ENCODE data around the gene TMTC2. TPM values are rescaled to one million over a fixed set of nuclear protein-coding genes. Genes with fewer than 3 reads are reported as not detected.

TMTC2 gene
- total RNA-seq, 1 donor from 2014 or later = 31.4 TPM

DNA sequence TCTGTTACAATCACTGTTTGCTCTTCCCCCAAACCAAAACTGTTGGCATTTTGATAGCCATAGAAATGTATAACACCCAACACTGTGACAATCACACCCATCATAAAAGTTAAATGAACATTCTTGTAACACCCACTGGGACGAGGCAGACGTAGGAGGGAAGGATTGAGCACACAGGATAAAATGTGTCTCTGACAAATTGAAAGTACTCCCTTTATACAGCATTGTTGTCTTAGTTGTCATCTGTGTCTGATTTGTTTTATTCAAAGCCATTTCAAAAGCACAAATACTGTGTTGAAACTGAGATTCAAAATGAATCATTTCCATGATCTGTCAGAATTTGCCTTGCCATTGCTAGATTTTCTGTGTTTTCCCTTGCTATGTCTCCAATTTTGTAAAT lies 436.3 kb downstream of the TMTC2 start:
- Histone ChIP-seq H3K27ac (no peak overlapping the region), H3K4me3 (no peak overlapping the region), H3K36me3 (no peaks in the 10 kb centered on the region), H3K4me1 (no peaks in the 10 kb centered on the region), H3K9me3 (no peaks in the 10 kb centered on the region), H3K27me3 (ENCODE audit: low read depth) (no peaks in the 10 kb centered on the region)
- TF ChIP-seq, protein P1, sequence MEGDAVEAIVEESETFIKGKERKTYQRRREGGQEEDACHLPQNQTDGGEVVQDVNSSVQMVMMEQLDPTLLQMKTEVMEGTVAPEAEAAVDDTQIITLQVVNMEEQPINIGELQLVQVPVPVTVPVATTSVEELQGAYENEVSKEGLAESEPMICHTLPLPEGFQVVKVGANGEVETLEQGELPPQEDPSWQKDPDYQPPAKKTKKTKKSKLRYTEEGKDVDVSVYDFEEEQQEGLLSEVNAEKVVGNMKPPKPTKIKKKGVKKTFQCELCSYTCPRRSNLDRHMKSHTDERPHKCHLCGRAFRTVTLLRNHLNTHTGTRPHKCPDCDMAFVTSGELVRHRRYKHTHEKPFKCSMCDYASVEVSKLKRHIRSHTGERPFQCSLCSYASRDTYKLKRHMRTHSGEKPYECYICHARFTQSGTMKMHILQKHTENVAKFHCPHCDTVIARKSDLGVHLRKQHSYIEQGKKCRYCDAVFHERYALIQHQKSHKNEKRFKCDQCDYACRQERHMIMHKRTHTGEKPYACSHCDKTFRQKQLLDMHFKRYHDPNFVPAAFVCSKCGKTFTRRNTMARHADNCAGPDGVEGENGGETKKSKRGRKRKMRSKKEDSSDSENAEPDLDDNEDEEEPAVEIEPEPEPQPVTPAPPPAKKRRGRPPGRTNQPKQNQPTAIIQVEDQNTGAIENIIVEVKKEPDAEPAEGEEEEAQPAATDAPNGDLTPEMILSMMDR (IDR thresholded peaks at IDR 0.05) = no peak
- no peak for DNase-seq
- no peak for ATAC-seq
- intact Hi-C loops (cut with DNase I) = no loop called here

DNA sequence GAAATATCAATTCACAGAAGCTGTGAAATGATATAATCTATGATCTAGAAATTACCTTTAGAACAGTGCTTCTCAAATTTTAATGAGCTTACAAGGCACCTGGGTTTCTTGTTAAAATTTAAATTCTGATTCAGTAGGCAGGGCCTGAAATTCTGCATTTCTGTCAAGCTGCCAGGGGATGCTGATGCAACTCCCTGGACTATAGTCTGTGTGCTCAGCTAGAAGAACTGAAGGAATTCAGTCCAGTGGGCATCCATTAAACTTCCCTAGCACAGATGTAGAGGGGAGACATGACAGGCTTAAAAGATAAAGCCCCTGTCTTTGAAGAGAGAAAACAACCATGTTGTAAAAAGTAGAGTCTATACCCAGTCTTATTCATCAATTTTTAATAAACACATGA lies 441.8 kb downstream of the TMTC2 start:
- H3K4me1 ChIP-seq = peaks cover 3% of the 10 kb centered on the region
- H3K9me3 ChIP-seq = no peaks in the 10 kb centered on the region
- no peak for DNase-seq
- no peak overlapping the region for H3K27ac ChIP-seq
- no peaks in the 10 kb centered on the region for H3K27me3 ChIP-seq (ENCODE audit: low read depth)
- H3K36me3 ChIP-seq = peaks cover 9% of the 10 kb centered on the region
- TF ChIP-seq, protein P1 (IDR thresholded peaks at IDR 0.05) = no peak
- intact Hi-C loops (cut with DNase I) = no loop called here
- no peak for ATAC-seq
- no peak overlapping the region for H3K4me3 ChIP-seq

DNA sequence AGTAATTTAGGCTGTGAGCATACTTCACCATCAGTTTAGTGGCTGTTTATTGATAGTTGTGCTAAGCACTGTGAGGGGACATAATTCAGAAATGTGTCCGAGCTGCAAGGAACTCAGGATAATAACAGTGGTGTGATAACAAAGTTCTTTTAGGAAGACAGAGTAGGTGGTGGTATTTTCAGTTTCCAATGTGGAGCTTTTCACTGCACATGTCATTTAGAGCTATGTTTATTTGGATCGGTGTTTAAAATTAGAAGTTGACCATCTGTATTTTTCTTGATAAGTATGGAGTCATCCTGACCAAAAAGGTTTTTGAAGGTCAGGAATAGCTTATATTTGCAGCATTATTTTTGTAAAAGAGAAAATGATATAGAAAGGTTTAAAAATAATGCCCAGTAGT lies 443.5 kb downstream of the TMTC2 start:
- intact Hi-C loops (cut with DNase I) = no loop called here
- H3K36me3 ChIP-seq = peaks cover 9% of the 10 kb centered on the region
- no peaks in the 10 kb centered on the region for H3K9me3 ChIP-seq
- no peak overlapping the region for H3K4me3 ChIP-seq
- peaks cover 3% of the 10 kb centered on the region for H3K4me1 ChIP-seq
- ATAC-seq (no peak), DNase-seq (no peak)
- TF ChIP-seq, protein P1 (IDR thresholded peaks at IDR 0.05) = no peak
- no peaks in the 10 kb centered on the region for H3K27me3 ChIP-seq (ENCODE audit: low read depth)
- no peak overlapping the region for H3K27ac ChIP-seq

DNA sequence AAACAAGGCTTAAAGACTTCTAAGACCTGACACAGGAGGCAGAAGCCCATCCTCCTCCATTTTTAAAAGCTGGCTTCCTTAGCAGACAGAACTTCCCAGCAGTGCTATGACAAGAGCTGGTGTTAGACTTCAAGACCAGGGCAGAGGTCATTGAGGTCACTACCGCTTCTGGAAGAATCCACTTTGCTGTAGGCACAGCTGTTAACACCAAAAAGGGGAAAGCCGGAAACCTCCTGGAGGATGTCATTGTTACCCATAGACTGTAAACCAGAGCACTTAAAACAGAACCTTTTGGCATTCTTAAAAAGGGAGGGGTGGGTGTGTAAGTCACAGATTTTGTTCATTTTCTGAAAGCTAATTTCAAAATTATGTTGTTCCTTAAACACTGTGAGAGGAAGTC lies 445.7 kb downstream of the TMTC2 start:
- ATAC-seq = no peak
- Histone ChIP-seq H3K4me3 (no peak overlapping the region), H3K4me1 (peaks cover 3% of the 10 kb centered on the region), H3K27ac (no peak overlapping the region), H3K9me3 (no peaks in the 10 kb centered on the region), H3K27me3 (ENCODE audit: low read depth) (no peaks in the 10 kb centered on the region), H3K36me3 (peaks cover 9% of the 10 kb centered on the region)
- no peak for DNase-seq
- intact Hi-C loops (cut with DNase I) = no loop called here
- TF ChIP-seq, protein P1 (IDR thresholded peaks at IDR 0.05) = no peak

DNA sequence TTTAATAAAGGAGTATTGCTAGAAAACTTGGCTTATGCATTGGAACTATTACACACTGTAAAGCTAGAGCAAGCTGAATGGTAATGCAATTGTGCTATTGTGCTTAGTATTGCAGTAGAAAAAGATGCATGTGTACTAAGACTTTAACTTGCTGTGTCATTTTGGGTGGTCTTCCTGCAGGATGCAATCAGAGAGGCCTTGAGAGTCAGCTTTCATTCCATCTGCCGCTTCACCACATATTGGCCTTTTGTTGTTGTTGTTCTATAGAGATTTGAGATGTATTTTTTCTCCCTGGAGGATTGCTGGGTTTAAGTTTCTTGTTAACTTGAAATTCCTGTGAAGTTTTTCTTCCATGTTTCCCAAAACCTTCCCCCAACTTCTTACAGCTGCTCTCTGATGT lies 449.7 kb downstream of the TMTC2 start:
- ATAC-seq (no peak), DNase-seq (no peak)
- H3K4me1 ChIP-seq = no peaks in the 10 kb centered on the region
- H3K27me3 ChIP-seq (ENCODE audit: low read depth) = no peaks in the 10 kb centered on the region
- intact Hi-C loops (cut with DNase I) = no loop called here
- no peak overlapping the region for H3K27ac ChIP-seq
- H3K4me3 ChIP-seq = no peak overlapping the region
- H3K9me3 ChIP-seq = no peaks in the 10 kb centered on the region
- TF ChIP-seq, protein P1 (IDR thresholded peaks at IDR 0.05) = no peak
- H3K36me3 ChIP-seq = peaks cover 9% of the 10 kb centered on the region

DNA sequence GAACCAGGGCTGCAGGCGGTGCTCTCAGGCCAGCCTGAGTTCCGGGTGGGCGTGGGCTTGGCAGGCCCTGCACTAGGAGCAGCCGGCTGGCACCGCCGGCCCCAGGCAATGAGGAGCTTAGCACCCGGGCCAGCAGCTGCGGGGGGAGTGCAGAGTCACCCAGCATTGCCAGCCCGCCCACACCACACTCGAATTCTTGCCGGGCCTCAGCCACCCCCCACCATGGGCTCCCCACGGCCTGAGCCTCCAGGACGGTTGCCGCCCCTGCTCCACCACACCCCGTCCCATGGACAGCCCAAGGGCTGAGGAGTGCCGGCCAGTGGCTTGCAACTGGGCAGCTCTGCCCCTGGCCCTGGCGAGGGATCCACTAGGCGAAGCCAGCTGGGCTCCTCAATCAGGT lies 453.4 kb downstream of the TMTC2 start:
- H3K36me3 ChIP-seq = no peaks in the 10 kb centered on the region
- intact Hi-C loops (cut with DNase I) = no loop called here
- TF ChIP-seq, protein P1 (IDR thresholded peaks at IDR 0.05) = no peak
- H3K4me3 ChIP-seq = no peak overlapping the region
- ATAC-seq (peak; percentile 12 to 43), DNase-seq (no peak)
- no peak overlapping the region for H3K27ac ChIP-seq
- H3K27me3 ChIP-seq (ENCODE audit: low read depth) = no peaks in the 10 kb centered on the region
- no peaks in the 10 kb centered on the region for H3K4me1 ChIP-seq
- no peaks in the 10 kb centered on the region for H3K9me3 ChIP-seq

Data from lower lobe of right lung (tissue), 2 donors.